ENCODE data around the gene DENND4B.
A peak's percentile ranks its signal among the peaks of the same experiment; 100 is the strongest.
"Not testable (repeated sequence)": the region's sequence is repeated elsewhere in the genome, so short reads cannot be mapped to it uniquely, and the experiment has no call there.

DENND4B gene

DNA sequence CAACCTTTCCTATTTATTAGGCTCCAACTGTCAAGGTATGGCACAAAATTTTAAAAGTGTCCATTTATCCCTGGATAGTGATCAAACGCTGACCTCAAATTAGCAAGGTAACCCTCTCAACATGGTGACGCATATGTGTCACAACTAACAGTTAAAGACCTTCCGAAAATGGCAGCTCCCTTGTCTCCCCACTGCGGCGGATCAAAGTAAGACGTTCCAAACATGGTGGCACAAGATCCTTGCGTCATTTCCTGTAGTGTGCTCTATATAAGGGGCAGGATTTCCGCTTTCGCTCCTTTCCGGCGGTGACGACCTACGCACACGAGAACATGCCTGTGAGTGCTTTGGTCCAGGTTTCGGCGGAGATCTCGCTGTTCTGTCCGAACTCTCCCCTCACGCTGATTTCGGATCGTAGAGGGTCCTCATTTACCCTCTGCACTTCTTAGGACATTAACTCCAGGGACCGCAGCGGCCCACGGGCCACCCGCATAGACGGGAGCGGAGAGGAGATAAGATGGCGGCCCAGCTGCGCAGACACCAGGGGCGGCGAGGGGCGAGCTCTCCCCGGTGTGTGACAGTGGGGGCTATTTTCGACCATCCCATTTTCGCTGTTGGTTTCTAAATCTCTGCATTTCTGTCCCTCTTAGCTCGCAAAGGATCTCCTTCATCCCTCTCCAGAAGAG, 44.1 kb upstream of the DENND4B start, which contains the start of gene RPS27:
Gene RPS27 (plus strand): TSS at position 295 of the 683 bp plus-strand sequence. CDS start 35 bp downstream, at position 330.
- peak; percentile 98 for DNase-seq (ENCODE audit: extremely low spot score)
- CTCF ChIA-PET: interaction anchor here (0.6 kb wide), 1 partner anchor 148 kb away, joined by 3 read pairs; no protein-coding TSS in a partner anchor
- TF ChIP-seq NFRKB (IDR thresholded peaks at IDR 0.05) (peak; percentile 66; the same call in 1 of the 2 replicates), FOXM1 (IDR thresholded peaks at IDR 0.05; ENCODE audit: borderline replicate concordance) (no peak), ZNF384 (IDR thresholded peaks at IDR 0.05) (no peak), FOXK2 (IDR thresholded peaks at IDR 0.05) (no peak), SP1 (IDR thresholded peaks at IDR 0.05) (no peak), HDGF (IDR thresholded peaks at IDR 0.05; ENCODE audit: borderline replicate concordance) (no peak), BHLHE40 (IDR thresholded peaks at IDR 0.05; ENCODE audit: borderline replicate concordance) (no peak), ARNT (IDR thresholded peaks at IDR 0.05) (no peak), SUZ12 (IDR thresholded peaks at IDR 0.05) (no peak), FOXA1 (IDR thresholded peaks at IDR 0.05) (no peak), ELF4 (IDR thresholded peaks at IDR 0.05) (peak; percentile 99)
- TF ChIP-seq, protein P1, sequence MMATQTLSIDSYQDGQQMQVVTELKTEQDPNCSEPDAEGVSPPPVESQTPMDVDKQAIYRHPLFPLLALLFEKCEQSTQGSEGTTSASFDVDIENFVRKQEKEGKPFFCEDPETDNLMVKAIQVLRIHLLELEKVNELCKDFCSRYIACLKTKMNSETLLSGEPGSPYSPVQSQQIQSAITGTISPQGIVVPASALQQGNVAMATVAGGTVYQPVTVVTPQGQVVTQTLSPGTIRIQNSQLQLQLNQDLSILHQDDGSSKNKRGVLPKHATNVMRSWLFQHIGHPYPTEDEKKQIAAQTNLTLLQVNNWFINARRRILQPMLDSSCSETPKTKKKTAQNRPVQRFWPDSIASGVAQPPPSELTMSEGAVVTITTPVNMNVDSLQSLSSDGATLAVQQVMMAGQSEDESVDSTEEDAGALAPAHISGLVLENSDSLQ (IDR thresholded peaks at IDR 0.05): peak; percentile 82; the same call in 1 of the 2 replicates
- POLR2A ChIA-PET: interaction anchor here (0.6 to 7.2 kb wide), 80 partner anchors 10 to 425 kb away, joined by 3 to 106 read pairs (median 4); partner anchors contain the start of genes CHTOP, CREB3L4, CRTC2 and DENND4B

DNA sequence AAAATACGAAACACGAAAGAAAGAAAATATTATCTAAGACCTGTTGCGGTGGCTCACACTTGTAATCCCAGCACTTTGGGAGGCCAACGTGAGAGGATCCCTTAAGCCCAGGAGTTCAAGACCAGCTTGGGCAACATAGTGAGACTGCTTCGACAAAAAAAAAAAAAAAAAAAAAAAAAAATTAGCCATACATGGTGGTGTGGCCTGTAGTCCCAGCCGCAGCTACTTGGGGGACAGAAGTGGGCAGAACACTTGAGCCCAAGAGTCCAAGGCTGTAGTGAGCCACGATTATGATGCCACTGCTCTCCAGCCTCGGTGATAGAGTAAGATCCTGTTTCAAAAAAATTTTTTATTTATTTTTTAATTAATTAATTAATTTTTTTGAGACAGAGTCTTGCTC, 41.1 kb upstream of the DENND4B start:
- CTCF ChIA-PET: interaction anchor here (0.7 to 3.0 kb wide), 9 partner anchors 10 to 189 kb away, joined by 3 to 16 read pairs (median 7); partner anchors contain the start of genes CREB3L4, DENND4B, JTB and SLC39A1
- DNase-seq (ENCODE audit: extremely low spot score): no peak
- TF ChIP-seq FOXA1 (IDR thresholded peaks at IDR 0.05) (no peak), ZNF384 (IDR thresholded peaks at IDR 0.05) (peak; percentile 71), FOXK2 (IDR thresholded peaks at IDR 0.05) (no peak)
- POLR2A ChIA-PET: interaction anchor here (0.7 to 7.2 kb wide), 8 partner anchors 12 to 204 kb away, joined by 3 to 106 read pairs (median 16); partner anchors contain the start of genes CREB3L4, DENND4B, GATAD2B and JTB

DNA sequence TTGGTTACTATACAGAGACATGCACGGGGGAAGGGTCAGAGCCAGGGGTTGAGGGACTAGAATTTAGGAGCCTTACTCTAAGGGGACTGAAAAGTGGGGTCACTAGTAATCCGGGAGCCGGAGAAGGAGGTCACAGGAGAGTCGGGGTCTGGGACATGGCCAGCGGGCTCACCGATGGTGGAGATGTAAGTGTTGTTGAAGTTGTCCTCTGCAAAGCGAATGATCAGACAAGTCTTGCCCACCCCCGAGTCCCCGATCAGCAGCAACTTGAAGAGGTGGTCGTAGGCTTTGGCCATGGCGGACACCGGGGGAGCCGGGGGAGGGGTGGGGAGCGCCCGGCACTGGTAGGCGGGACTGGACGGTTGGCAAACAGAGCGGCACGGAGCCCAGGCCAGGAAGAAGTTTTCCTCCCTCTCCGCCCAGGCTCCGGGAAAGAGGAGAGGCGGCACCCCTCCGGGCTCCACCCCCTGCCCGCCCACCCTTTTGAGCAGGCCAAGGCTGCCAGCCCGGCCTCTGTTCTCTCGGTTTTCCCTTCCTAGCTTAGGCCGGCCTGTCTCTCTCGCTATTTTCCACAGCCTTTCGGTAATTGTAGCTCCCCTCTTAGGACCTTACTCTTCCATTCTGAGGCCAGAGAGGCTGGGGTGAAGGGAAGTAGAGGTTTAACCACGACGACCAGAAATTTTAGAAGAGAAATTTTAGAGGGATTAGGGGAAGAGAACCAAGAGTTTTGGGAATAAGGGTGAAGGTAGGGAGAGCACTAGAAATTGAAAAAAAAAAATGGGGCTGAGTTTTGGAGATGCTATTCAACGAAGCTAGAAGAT, 39.6 kb upstream of the DENND4B start, which contains the start of gene RAB13:
Gene RAB13 (minus strand): TSS at position 399 of the 821 bp plus-strand sequence. CDS start 103 bp downstream, at position 296.
- POLR2A ChIA-PET: interaction anchor here (0.5 to 7.2 kb wide), 19 partner anchors 8 to 351 kb away, joined by 3 to 106 read pairs (median 4); partner anchors contain the start of genes CREB3L4, DENND4B, GATAD2B and JTB
- CTCF ChIA-PET: interaction anchor here (0.6 to 3.0 kb wide), 21 partner anchors 8 to 633 kb away, joined by 3 to 16 read pairs (median 5); partner anchors contain the start of genes CREB3L4, DENND4B, GATAD2B and JTB
- TF ChIP-seq L3MBTL2 (conservative IDR thresholded peaks at IDR 0.05) (0 out of 2 replicates have a peak, but pooled peaks have one; percentile 22), HDGF (IDR thresholded peaks at IDR 0.05; ENCODE audit: borderline replicate concordance) (no peak), ELF4 (IDR thresholded peaks at IDR 0.05) (no peak)
- TF ChIP-seq, protein P1 (IDR thresholded peaks at IDR 0.05): no peak
- DNase-seq (ENCODE audit: extremely low spot score): peak; percentile 88

DNA sequence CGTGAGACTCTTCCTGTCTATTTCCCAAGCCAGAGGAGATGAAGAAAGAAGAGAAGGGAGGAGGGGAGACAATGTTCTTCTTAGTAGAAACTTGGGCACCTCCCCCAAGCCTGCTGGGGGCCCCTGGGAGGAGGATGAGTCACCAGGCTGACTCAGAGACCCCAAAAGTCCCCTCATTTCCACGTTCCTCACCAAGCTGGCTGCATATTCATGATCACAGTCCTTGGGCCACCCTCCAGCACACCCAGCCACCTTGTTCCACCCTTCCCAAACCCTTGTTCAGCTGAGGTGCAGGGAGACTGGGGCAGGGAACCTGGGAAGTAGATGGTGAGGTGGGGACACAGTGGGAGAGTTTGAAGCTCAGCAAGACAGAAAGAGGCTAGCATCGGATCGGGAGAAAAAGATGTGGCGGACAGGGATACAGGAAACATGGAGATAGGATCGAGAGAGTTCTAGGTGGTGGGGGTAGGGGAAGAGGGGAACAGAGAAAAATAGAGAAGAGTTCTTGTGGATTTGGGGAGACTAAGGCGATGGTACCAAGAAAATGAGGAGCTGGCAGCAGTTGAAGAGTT, 38.9 kb upstream of the DENND4B start:
- no peak for TF ChIP-seq CTBP1 (IDR thresholded peaks at IDR 0.05; ENCODE audit: borderline replicate concordance)
- no peak for TF ChIP-seq FOXK2 (IDR thresholded peaks at IDR 0.05)
- TF ChIP-seq FOXM1 (IDR thresholded peaks at IDR 0.05; ENCODE audit: borderline replicate concordance): no peak
- TF ChIP-seq, protein P1 (IDR thresholded peaks at IDR 0.05): no peak
- ChIA-PET POLR2A (interaction anchor here (0.8 to 7.2 kb wide), 11 partner anchors 9 to 202 kb away, joined by 3 to 106 read pairs (median 7); partner anchors contain the start of genes CREB3L4, DENND4B, JTB and SLC39A1), CTCF (interaction anchor here (0.9 to 3.0 kb wide), 6 partner anchors 17 to 477 kb away, joined by 3 to 16 read pairs (median 11); partner anchors contain the start of genes CREB3L4, DENND4B and GATAD2B)
- no peak for DNase-seq (ENCODE audit: extremely low spot score)

DNA sequence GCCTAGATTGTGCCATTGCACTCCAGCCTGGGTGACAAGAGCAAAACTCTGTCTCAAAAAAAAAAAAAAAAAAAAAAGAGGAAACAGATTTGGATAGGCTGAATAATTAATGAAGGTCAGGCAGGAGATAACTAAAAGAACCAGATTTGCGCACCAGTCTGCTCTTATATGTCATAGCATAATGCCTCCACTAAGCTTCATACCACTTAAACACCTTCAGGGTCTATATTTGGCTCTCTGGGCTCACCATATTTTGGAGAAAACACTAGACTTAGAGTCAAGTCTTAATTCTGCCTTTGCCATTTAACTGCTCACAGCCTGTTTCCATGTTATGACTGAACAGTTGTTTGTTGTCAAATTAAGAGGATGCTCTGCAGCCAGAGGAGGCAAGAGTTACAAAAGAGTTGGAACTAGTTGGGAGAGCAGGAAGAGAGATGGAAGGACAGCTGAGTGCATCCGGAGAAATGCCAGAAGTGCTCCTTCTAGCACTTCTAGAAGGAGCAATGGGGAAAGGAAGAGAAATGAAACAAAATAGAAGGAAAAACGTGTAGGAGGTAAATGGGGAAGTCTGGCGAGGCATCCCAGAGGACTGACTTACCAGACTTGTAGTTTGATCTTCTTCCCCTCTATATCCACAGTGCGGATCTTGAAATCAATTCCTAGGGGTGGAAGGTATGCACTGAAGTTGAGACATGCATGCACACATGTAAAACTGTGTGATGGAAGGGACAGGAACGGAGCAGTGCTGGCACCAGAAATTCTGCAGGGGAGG, 37.8 kb upstream of the DENND4B start:
- DNase-seq (ENCODE audit: extremely low spot score): no peak
- POLR2A ChIA-PET: interaction anchor here (0.8 to 7.2 kb wide), 4 partner anchors 8 to 62 kb away, joined by 3 to 106 read pairs (median 36); partner anchors contain the start of genes CREB3L4 and JTB
- TF ChIP-seq, protein P1 (IDR thresholded peaks at IDR 0.05): no peak
- no peak for TF ChIP-seq SUZ12 (IDR thresholded peaks at IDR 0.05)
- TF ChIP-seq L3MBTL2 (conservative IDR thresholded peaks at IDR 0.05): no peak
- no peak for TF ChIP-seq HDGF (IDR thresholded peaks at IDR 0.05; ENCODE audit: borderline replicate concordance)
- TF ChIP-seq SP1 (IDR thresholded peaks at IDR 0.05): no peak
- no peak for TF ChIP-seq FOXA1 (IDR thresholded peaks at IDR 0.05)
- no peak for TF ChIP-seq TARDBP (IDR thresholded peaks at IDR 0.05)
- CTCF ChIA-PET: no interaction called here

DNA sequence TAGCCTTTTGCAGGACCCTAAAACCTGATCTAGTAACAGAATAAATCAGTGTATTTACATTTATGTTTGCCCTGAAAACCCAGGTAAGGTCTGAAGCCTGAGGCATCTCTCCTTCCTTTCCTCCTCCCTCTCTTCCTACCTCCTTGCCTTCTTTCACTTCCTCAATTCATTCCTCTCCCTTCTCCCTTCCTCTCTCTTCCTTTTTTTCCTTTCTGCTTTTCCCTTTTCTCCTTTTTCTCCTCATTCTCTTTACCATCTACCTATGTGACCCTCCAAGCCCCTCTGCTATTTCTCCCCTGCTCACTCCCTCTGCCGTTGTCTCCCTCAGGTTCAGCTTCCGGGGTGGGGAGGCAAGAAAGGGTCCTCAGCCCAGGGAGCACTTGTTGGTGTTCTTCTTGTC, 35.2 kb upstream of the DENND4B start:
- CTCF ChIA-PET; DNase-seq (ENCODE audit: extremely low spot score): not testable (repeated sequence)
- POLR2A ChIA-PET: interaction anchor here (1.9 kb wide), 1 partner anchor 14 kb away, joined by 14 read pairs; the partner anchor contains the start of gene CREB3L4

DNA sequence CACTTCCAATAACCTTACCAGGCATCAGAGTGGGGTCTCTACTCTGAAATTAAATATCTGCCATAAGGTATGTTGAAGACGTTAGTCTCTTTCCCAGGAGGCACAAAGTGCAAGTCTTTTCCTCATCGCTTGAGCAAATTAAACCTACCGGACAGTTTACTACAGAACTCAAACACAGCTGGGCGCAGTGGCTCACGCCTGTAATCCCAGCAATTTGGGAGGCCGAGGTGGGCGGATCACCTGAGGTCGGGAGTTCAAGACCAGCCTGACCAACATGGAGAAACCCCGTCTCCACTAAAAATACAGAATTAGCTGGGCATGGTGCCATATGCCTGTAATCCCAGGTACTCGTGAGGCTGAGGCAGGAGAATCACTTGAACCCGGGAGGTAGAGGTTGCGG, 32.6 kb upstream of the DENND4B start:
- ChIA-PET CTCF (interaction anchor here (2.1 kb wide), 1 partner anchor 8 kb away, joined by 7 read pairs; the partner anchor contains the start of gene RAB13), POLR2A (interaction anchor here (1.2 to 6.6 kb wide), 6 partner anchors 9 to 196 kb away, joined by 5 to 165 read pairs (median 48); partner anchors contain the start of genes CREB3L4, CRTC2, GATAD2B and RAB13)

More for the DNA sequence above, 32.6 kb upstream of the DENND4B start:
- not testable (repeated sequence) for DNase-seq (ENCODE audit: extremely low spot score)
